RWPE1 (cell line): ENCODE results near the gene SBF1.

Source experiments
- CTCF ChIA-PET: fragments of 350-600 bp; sonication (Branson Sonifier 250); formaldehyde crosslinking; extraction: SDS; loops from one replicate; lab custom pipeline; 2021; lab: Yijun Ruan, JAX
- POLR2A ChIA-PET: fragments of 400-600 bp; formaldehyde crosslinking; extraction: SDS; loops from one replicate; lab custom pipeline; 2020; ENCODE audit warnings: antibody characterized with exemption; ENCODE audit not compliant: low non-redundant PET; lab: Yijun Ruan, JAX
- DNase-seq: peaks from one replicate; pipeline ENCODE4 v3.0.0; 2012; ENCODE audit warnings: low spot score
- H3K27ac ChIP-seq: fragments of 450-650 bp; 2 replicates; pipeline ENCODE4 v1.5.1; 2017
- TF ChIP-seq, protein P1 (sequence below): fragments of 450-650 bp; conservative IDR thresholded peaks from 2 replicates; pipeline ENCODE4 v1.5.1; 2017; ENCODE audit warnings: low read depth, mild to moderate bottlenecking

The SBF1 gene

DNA sequence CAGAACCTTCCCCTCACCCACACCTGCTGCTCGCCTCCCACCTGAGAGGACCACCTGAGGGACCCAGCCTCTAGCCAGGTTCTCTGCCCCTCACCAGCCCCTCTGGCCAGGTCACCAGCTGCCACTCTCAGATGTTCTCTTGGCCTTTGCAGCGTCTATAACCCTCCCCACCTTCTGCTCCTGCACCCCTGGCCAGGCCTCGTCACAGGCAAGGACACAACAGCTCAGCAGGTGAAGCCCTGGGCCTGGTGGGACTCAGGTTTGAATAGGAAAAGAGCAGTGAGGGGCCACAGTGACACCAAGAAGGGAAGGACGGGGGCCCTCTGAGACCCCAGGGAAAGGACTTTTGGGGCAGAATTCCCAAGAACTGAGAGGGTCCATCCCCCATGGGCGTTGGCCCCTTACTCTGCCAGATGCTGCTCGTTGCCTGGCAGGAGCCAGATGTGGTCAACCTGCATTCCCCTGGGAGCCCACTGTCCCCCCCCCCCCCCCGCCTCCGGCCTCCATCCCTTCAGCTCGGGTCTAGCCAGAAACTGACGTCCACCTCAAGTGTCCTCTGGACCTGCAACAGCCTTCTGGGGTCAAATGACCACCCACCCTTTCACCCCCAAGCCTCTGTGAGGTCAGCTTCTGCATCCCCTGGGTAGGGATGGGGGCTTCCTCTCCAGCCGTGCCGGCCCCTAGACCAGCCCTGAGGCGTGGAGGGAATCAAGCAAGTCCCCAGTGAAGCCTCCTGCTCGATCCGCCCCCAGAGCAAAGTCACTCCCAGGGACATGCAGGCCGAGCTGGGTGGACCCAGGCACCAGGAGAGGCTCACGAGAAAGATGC lies 28.7 kb downstream of the SBF1 start:
- ChIA-PET CTCF (interaction anchor here (0.6 kb wide), 1 partner anchor 49 kb away, joined by 6 read pairs; no protein-coding TSS in a partner anchor), POLR2A (no interaction called here)
- TF ChIP-seq, protein P1, sequence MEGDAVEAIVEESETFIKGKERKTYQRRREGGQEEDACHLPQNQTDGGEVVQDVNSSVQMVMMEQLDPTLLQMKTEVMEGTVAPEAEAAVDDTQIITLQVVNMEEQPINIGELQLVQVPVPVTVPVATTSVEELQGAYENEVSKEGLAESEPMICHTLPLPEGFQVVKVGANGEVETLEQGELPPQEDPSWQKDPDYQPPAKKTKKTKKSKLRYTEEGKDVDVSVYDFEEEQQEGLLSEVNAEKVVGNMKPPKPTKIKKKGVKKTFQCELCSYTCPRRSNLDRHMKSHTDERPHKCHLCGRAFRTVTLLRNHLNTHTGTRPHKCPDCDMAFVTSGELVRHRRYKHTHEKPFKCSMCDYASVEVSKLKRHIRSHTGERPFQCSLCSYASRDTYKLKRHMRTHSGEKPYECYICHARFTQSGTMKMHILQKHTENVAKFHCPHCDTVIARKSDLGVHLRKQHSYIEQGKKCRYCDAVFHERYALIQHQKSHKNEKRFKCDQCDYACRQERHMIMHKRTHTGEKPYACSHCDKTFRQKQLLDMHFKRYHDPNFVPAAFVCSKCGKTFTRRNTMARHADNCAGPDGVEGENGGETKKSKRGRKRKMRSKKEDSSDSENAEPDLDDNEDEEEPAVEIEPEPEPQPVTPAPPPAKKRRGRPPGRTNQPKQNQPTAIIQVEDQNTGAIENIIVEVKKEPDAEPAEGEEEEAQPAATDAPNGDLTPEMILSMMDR, result no peak
- peak overlapping the region; percentile 57 for H3K27ac ChIP-seq
- DNase-seq, result no peak

DNA sequence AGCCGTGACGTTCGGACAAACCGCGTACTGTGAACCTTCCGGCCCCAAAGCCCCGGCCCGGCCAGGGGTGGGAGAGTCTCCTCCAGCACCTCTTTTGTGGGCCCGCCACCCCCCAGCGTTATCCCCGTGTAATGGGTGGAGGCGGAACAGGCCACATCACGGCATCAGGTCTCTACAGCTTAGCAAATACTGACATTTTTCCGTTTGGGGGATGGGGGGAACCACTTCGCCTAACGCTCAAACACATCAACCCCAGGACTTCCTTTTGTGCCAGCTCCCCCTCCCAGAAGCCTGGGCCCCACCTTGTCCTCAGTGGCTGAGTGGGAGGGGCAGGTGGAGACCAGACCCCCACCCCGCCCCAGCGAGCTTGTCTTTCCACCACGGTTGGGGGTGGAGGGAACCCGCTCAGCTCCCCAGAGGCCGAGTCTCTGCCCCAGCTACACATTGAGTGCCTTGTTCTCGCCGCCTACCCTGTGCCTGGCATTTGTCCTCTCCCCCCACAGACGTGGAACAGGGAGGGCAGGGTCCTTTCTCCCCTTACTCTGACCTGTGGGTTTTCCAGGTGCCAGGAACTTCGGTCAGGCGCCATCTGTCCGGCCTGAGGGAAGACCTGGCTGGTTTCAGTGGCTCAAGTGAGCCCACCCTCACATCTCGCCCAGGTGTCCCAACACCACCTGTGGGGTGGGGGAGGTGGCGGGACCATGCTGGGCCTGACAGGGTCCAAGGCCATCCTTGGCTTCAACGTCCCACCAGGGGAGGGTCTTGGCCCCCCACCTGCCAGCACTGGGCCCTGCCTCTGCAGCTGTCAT lies 29.6 kb downstream of the SBF1 start:
- CTCF ChIA-PET, result interaction anchor here (0.6 kb wide), 1 partner anchor 50 kb away, joined by 6 read pairs; no protein-coding TSS in a partner anchor
- peak overlapping the region; percentile 57 for H3K27ac ChIP-seq
- POLR2A ChIA-PET, result interaction anchor here (0.6 kb wide), 1 partner anchor 255 kb away, joined by 4 read pairs; no protein-coding TSS in a partner anchor
- no peak for DNase-seq
- TF ChIP-seq, protein P1, result no peak

DNA sequence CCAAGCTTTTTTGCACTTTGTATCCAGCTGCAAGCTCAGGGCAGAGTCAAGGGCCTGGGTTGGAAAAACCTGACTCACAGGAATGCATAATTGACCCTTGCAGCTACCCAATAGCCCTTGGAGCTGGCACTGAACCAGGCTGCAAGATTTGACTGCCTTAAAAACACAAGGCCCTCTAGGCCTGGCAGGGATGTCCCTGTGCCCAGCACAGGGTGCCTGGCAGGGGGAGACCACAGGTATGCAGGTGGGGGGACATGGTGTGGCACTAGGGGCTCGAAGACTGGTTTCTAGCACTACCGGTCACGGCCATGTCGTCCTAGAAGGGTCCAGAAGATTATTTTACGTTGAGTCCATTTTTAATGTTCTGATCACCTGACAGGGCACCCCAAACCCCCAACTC lies 30.2 kb downstream of the SBF1 start:
- POLR2A ChIA-PET, result interaction anchor here (0.6 kb wide), 1 partner anchor 254 kb away, joined by 4 read pairs; no protein-coding TSS in a partner anchor
- no peak for DNase-seq

GRCh38 chr22:50443801-50444625 lies 30.8 kb downstream of the SBF1 start:
- CTCF ChIA-PET, result no interaction called here
- DNase-seq, result no peak
- POLR2A ChIA-PET, result interaction anchor here (0.6 kb wide), 1 partner anchor 254 kb away, joined by 4 read pairs; no protein-coding TSS in a partner anchor
- peak overlapping the region; percentile 57 for H3K27ac ChIP-seq
- TF ChIP-seq, protein P1, result no peak

More for the DNA sequence above, 30.2 kb downstream of the SBF1 start:
- TF ChIP-seq, protein P1, result no peak
- CTCF ChIA-PET, result no interaction called here
- peak overlapping the region; percentile 57 for H3K27ac ChIP-seq

- CTCF ChIA-PET, result no interaction called here
- TF ChIP-seq, protein P1, result no peak
- no peak for DNase-seq
- peak overlapping the region; percentile 57 for H3K27ac ChIP-seq
- POLR2A ChIA-PET, result no interaction called here
Observed at GRCh38 chr22:50443197-50443596, 31.6 kb downstream of the SBF1 start.
